ENCODE results near the gene STT3A.

- TF ChIP-seq, protein P1, sequence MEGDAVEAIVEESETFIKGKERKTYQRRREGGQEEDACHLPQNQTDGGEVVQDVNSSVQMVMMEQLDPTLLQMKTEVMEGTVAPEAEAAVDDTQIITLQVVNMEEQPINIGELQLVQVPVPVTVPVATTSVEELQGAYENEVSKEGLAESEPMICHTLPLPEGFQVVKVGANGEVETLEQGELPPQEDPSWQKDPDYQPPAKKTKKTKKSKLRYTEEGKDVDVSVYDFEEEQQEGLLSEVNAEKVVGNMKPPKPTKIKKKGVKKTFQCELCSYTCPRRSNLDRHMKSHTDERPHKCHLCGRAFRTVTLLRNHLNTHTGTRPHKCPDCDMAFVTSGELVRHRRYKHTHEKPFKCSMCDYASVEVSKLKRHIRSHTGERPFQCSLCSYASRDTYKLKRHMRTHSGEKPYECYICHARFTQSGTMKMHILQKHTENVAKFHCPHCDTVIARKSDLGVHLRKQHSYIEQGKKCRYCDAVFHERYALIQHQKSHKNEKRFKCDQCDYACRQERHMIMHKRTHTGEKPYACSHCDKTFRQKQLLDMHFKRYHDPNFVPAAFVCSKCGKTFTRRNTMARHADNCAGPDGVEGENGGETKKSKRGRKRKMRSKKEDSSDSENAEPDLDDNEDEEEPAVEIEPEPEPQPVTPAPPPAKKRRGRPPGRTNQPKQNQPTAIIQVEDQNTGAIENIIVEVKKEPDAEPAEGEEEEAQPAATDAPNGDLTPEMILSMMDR (IDR thresholded peaks at IDR 0.05; ENCODE audit: insufficient read depth, low read length, poor library complexity, severe bottlenecking): no peak
- TF ChIP-seq EZH2phosphoT487 (conservative IDR thresholded peaks at IDR 0.05; ENCODE audit: low read length): no peak
These were observed 25.7 kb downstream of the STT3A start for GRCh38 chr11:125618383-125618782.
